ENCODE measurements around the gene ZNF598. TPM values are rescaled to one million over a fixed set of nuclear protein-coding genes. Genes with fewer than 3 reads are reported as not detected.

The ZNF598 gene
- total and polyA plus RNA-seq, 10 of the 15 experiments (the other 5 are each of a cell fraction or from before 2014, with no cell fraction given), result 0.08 to 74.0 (median 14.4) TPM

DNA sequence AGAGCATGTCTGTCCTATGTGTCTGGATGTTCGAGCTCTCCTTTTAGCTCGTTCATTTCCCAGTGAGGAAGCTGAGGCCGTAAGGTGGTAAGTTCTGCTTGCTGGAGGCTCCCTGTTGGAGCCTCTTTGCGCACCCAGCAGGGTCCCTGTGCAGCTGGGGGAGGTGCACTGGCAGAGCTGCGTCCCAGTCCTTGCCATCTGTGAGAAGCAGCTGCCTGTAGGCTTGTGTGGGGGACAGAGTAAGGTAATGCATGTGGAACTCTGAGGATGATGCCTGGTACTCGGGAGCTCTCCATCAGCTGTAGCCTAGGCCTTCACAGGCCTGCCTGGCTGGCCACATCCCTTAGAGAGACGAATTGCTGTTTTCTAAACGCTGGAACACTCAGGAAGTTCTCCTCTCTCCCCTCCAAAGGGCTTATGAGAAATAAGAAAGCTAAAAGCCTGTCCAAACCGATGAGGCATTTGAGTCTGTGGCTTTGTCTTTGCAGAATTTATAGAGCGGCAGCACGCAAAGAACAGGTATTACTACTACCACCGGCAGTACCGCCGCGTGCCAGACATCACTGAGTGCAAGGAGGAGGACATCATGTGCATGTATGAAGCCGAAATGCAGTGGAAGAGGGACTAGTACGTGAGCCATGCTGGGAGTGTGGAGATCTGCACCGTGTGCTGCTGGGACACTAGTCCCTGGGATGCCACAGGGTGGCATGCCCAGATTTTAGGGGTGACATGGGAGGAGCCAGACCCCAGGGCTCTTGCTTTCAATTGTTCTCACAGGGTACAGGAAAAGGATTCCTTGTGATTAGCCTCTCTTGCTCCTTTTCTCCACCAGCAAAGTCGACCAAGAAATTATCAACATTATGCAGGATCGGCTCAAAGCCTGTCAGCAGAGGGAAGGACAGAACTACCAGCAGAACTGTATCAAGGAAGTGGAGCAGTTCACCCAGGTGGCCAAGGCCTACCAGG, 48.7 kb downstream of the ZNF598 start (continued):
- TF ChIP-seq, protein P1, sequence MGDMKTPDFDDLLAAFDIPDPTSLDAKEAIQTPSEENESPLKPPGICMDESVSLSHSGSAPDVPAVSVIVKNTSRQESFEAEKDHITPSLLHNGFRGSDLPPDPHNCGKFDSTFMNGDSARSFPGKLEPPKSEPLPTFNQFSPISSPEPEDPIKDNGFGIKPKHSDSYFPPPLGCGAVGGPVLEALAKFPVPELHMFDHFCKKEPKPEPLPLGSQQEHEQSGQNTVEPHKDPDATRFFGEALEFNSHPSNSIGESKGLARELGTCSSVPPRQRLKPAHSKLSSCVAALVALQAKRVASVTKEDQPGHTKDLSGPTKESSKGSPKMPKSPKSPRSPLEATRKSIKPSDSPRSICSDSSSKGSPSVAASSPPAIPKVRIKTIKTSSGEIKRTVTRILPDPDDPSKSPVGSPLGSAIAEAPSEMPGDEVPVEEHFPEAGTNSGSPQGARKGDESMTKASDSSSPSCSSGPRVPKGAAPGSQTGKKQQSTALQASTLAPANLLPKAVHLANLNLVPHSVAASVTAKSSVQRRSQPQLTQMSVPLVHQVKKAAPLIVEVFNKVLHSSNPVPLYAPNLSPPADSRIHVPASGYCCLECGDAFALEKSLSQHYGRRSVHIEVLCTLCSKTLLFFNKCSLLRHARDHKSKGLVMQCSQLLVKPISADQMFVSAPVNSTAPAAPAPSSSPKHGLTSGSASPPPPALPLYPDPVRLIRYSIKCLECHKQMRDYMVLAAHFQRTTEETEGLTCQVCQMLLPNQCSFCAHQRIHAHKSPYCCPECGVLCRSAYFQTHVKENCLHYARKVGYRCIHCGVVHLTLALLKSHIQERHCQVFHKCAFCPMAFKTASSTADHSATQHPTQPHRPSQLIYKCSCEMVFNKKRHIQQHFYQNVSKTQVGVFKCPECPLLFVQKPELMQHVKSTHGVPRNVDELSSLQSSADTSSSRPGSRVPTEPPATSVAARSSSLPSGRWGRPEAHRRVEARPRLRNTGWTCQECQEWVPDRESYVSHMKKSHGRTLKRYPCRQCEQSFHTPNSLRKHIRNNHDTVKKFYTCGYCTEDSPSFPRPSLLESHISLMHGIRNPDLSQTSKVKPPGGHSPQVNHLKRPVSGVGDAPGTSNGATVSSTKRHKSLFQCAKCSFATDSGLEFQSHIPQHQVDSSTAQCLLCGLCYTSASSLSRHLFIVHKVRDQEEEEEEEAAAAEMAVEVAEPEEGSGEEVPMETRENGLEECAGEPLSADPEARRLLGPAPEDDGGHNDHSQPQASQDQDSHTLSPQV (IDR thresholded peaks at IDR 0.05), result no peak
- no peak; a peak in 1 of 4 replicates for TF ChIP-seq BHLHE40 (IDR thresholded peaks at IDR 0.05; ENCODE audit: borderline replicate concordance in 1 of 2, low read depth in 2 of 2, low read length in 1 of 2)
- TF ChIP-seq PAX5 (IDR thresholded peaks at IDR 0.05; ENCODE audit: borderline replicate concordance, low read depth, low read length), result peak; percentile 50; the same call in 1 of the 2 replicates
- no peak for TF ChIP-seq ZNF622 (IDR thresholded peaks at IDR 0.05)
- TF ChIP-seq, protein P2, sequence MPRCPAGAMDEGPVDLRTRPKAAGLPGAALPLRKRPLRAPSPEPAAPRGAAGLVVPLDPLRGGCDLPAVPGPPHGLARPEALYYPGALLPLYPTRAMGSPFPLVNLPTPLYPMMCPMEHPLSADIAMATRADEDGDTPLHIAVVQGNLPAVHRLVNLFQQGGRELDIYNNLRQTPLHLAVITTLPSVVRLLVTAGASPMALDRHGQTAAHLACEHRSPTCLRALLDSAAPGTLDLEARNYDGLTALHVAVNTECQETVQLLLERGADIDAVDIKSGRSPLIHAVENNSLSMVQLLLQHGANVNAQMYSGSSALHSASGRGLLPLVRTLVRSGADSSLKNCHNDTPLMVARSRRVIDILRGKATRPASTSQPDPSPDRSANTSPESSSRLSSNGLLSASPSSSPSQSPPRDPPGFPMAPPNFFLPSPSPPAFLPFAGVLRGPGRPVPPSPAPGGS (IDR thresholded peaks at IDR 0.05; ENCODE audit: borderline replicate concordance, insufficient read depth, low read depth, low read length, poor library complexity, severe bottlenecking), result peak; percentile 65
- TF ChIP-seq RBBP5 (conservative IDR thresholded peaks at IDR 0.05), result no peak
- TF ChIP-seq, protein P3, sequence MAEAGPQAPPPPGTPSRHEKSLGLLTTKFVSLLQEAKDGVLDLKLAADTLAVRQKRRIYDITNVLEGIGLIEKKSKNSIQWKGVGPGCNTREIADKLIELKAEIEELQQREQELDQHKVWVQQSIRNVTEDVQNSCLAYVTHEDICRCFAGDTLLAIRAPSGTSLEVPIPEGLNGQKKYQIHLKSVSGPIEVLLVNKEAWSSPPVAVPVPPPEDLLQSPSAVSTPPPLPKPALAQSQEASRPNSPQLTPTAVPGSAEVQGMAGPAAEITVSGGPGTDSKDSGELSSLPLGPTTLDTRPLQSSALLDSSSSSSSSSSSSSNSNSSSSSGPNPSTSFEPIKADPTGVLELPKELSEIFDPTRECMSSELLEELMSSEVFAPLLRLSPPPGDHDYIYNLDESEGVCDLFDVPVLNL (IDR thresholded peaks at IDR 0.05; ENCODE audit: low read depth, low read length), result no peak
- TF ChIP-seq, protein P4, sequence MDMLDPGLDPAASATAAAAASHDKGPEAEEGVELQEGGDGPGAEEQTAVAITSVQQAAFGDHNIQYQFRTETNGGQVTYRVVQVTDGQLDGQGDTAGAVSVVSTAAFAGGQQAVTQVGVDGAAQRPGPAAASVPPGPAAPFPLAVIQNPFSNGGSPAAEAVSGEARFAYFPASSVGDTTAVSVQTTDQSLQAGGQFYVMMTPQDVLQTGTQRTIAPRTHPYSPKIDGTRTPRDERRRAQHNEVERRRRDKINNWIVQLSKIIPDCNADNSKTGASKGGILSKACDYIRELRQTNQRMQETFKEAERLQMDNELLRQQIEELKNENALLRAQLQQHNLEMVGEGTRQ (IDR thresholded peaks at IDR 0.05; ENCODE audit: borderline replicate concordance, low read depth, low read length), result no peak
- TF ChIP-seq TCF7 (IDR thresholded peaks at IDR 0.05; ENCODE audit: borderline replicate concordance), result 0 out of 2 replicates have a peak, but pooled peaks have one; percentile 13
- TF ChIP-seq, protein P5, sequence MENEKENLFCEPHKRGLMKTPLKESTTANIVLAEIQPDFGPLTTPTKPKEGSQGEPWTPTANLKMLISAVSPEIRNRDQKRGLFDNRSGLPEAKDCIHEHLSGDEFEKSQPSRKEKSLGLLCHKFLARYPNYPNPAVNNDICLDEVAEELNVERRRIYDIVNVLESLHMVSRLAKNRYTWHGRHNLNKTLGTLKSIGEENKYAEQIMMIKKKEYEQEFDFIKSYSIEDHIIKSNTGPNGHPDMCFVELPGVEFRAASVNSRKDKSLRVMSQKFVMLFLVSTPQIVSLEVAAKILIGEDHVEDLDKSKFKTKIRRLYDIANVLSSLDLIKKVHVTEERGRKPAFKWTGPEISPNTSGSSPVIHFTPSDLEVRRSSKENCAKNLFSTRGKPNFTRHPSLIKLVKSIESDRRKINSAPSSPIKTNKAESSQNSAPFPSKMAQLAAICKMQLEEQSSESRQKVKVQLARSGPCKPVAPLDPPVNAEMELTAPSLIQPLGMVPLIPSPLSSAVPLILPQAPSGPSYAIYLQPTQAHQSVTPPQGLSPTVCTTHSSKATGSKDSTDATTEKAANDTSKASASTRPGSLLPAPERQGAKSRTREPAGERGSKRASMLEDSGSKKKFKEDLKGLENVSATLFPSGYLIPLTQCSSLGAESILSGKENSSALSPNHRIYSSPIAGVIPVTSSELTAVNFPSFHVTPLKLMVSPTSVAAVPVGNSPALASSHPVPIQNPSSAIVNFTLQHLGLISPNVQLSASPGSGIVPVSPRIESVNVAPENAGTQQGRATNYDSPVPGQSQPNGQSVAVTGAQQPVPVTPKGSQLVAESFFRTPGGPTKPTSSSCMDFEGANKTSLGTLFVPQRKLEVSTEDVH (IDR thresholded peaks at IDR 0.05; ENCODE audit: low read depth, partially characterized antibody), result peak; percentile 34
- TF ChIP-seq, protein P6, sequence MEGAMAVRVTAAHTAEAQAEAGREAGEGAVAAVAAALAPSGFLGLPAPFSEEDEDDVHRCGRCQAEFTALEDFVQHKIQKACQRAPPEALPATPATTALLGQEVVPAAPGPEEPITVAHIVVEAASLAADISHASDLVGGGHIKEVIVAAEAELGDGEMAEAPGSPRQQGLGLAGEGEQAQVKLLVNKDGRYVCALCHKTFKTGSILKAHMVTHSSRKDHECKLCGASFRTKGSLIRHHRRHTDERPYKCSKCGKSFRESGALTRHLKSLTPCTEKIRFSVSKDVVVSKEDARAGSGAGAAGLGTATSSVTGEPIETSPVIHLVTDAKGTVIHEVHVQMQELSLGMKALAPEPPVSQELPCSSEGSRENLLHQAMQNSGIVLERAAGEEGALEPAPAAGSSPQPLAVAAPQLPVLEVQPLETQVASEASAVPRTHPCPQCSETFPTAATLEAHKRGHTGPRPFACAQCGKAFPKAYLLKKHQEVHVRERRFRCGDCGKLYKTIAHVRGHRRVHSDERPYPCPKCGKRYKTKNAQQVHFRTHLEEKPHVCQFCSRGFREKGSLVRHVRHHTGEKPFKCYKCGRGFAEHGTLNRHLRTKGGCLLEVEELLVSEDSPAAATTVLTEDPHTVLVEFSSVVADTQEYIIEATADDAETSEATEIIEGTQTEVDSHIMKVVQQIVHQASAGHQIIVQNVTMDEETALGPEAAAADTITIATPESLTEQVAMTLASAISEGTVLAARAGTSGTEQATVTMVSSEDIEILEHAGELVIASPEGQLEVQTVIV (IDR thresholded peaks at IDR 0.05; ENCODE audit: borderline replicate concordance, partially characterized antibody), result no peak
- no peak for TF ChIP-seq STAT1 (conservative IDR thresholded peaks at IDR 0.05)
- TF ChIP-seq POLR2AphosphoS2 (IDR thresholded peaks at IDR 0.05; ENCODE audit: low read depth, low read length), result peak; percentile 93
- peak; percentile 95 for TF ChIP-seq POLR2AphosphoS5 (IDR thresholded peaks at IDR 0.05; ENCODE audit: low read length)
